Activated naive CD4-positive, alpha-beta T cell treated with anti-CD3 and anti-CD28 coated beads, Interleukin-2, amount 10 ng/mL, durations not matched to agents 7 days and 5 days (primary cell): ENCODE measurements around the gene SERPINA9.
A peak's percentile ranks its signal among the peaks of the same experiment; 100 is the strongest.
"Not testable (repeated sequence)": the region's sequence is repeated elsewhere in the genome, so short reads cannot be mapped to it uniquely, and the experiment has no call there.

Experiments
- CTCF ChIA-PET: fragments of 350-600 bp; sonication (Branson Sonifier 250); formaldehyde crosslinking; loops from one replicate; lab custom pipeline; 2021; ENCODE audit warnings: antibody characterized with exemption; lab: Charles Lee
- DNase-seq: peaks from one replicate; pipeline ENCODE4 v3.0.0-alpha.2; 2020
- H3K27ac Mint-ChIP-seq: one replicate; pipeline ENCODE4 v1.8.0; 2021; ENCODE audit warnings: mild to moderate bottlenecking, moderate library complexity, mixed read lengths
- H3K27me3 Mint-ChIP-seq: one replicate; pipeline ENCODE4 v1.8.0; 2021; ENCODE audit warnings: mild to moderate bottlenecking, mixed read lengths
- H3K36me3 Mint-ChIP-seq: one replicate; pipeline ENCODE4 v1.8.0; 2021; ENCODE audit warnings: mixed read lengths
- H3K4me1 Mint-ChIP-seq: one replicate; pipeline ENCODE4 v1.8.0; 2021; ENCODE audit warnings: mixed read lengths
- H3K4me3 Mint-ChIP-seq: one replicate; pipeline ENCODE4 v1.8.0; 2021; ENCODE audit warnings: mild to moderate bottlenecking, moderate library complexity, mixed read lengths
- H3K9me3 Mint-ChIP-seq: one replicate; pipeline ENCODE4 v1.8.0; 2021; ENCODE audit warnings: mixed read lengths

The SERPINA9 gene

DNA sequence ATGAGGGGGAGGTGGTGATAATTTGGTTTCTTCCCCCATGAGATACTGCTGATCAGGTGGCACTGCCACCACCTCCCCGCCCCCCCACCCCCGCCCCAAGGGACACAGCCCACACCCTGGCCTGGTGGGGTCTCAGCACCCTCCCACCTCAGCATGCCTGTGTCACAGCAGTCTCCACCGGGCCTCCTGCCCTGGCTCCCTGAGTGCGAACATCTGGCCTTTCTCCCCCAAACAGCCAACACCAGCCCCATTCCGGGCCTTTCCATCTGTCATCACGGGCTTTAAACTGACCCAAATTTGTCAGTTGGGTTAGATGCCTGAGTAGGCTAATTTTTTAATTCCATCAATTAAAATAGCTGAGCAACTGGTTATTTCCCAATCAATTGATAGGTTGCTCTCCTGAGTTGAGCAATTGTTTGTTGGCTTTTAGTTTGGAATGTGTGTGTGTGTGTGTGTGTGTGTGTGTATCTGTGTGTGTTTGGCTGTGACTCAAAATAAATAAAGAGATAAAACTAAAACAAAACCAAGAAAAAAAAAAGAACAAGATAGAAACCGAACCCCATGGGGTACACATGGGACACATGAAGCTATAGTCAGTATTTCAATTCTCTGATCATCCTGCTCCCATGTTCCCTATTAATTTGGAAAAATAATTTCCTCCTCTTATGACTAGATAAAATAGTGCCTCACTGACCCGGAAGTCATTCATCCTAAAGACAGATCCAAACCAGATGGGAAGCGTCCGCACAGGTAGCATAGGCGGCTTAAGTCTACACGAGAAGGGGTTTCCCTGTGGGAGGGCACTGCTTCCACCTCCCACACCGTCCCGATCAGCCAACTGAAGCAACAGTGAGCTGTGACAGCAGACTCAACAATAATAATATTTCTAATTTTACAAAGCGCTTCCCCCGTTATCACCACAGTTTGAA, 25.9 kb upstream of the SERPINA9 start:
- no peak for DNase-seq
- H3K27me3 Mint-ChIP-seq = peaks cover 14% of the 10 kb centered on the region
- CTCF ChIA-PET = no interaction called here
- no peaks in the 10 kb centered on the region for H3K4me1 Mint-ChIP-seq
- H3K36me3 Mint-ChIP-seq = no peaks in the 10 kb centered on the region
- H3K27ac Mint-ChIP-seq = no peak overlapping the region
- no peaks in the 10 kb centered on the region for H3K9me3 Mint-ChIP-seq
- H3K4me3 Mint-ChIP-seq = no peak overlapping the region

DNA sequence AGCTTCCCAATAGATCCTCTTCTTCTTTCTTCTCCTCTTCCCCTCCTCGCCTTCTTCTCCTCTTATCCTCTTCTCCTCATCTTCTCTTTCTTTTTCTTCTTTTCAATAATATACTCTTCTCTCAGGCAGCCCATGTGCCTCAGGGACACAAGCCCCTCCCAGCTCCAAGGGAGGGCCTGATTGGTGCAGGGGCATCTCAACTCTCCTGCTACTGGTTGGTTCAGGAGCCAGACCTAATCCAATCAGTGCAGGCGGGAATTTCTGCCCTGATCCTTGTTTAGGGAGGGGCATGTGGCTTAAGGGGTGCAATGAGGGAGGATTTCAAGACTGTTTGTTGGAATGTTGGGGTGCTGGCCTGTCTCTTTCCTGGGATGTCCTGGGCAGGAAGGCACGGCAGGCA, 24.3 kb upstream of the SERPINA9 start:
- Mint-ChIP-seq H3K4me3 (no peak overlapping the region), H3K9me3 (no peaks in the 10 kb centered on the region), H3K27me3 (peaks cover 12% of the 10 kb centered on the region), H3K4me1 (no peaks in the 10 kb centered on the region), H3K36me3 (no peaks in the 10 kb centered on the region), H3K27ac (no peak overlapping the region)
- no peak for DNase-seq
- CTCF ChIA-PET = no interaction called here

DNA sequence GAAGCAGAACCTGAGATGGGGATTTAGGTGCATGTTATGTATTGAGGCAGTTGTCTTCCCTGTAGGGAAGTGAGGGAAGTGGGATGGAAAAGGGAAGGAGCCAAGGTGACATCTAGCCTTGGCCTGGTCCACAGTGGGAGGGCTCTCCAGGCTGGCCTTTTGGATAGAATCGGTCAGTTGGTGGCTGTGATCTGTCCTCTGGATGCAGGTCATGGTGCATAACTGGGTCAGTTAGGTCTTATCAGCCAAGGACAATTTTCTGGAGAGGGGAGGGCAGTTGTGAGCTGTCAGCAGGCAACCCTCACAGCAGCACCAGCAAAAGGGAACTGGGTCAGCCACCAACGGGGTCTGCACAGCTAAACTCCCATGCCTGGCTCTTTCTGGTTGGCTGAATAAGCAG, 23.7 kb upstream of the SERPINA9 start:
- H3K27me3 Mint-ChIP-seq = peaks cover 9% of the 10 kb centered on the region
- no peaks in the 10 kb centered on the region for H3K4me1 Mint-ChIP-seq
- H3K9me3 Mint-ChIP-seq = no peaks in the 10 kb centered on the region
- H3K4me3 Mint-ChIP-seq = no peak overlapping the region
- no peaks in the 10 kb centered on the region for H3K36me3 Mint-ChIP-seq
- CTCF ChIA-PET = no interaction called here
- no peak for DNase-seq
- H3K27ac Mint-ChIP-seq = no peak overlapping the region

DNA sequence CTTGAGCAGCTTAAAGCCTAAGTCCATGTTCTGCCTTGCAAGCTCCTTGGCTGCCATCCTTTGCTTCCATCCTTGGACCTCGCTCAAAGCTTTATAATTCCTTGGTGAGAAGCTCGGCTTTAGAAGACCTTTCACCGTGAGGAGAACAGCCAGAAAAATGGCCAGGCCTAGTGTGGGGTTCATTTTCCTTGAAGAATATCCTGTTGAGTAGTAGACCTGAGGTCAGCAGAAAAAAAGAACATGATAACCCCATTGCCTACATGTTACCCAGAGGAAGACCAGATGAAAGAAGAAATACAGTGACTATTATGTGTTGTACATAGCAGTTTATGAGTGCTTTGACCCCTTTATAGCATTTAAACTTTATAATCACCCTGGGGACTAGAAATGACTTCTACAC, 22.2 kb upstream of the SERPINA9 start:
- no peak for DNase-seq
- Mint-ChIP-seq H3K4me1 (no peaks in the 10 kb centered on the region), H3K9me3 (no peaks in the 10 kb centered on the region), H3K27me3 (peaks cover 9% of the 10 kb centered on the region), H3K36me3 (no peaks in the 10 kb centered on the region), H3K4me3 (no peak overlapping the region), H3K27ac (no peak overlapping the region)
- CTCF ChIA-PET = interaction anchor here (1.3 to 1.5 kb wide), 2 partner anchors 12 to 75 kb away, joined by 3 to 5 read pairs; no protein-coding TSS in a partner anchor

- no peaks in the 10 kb centered on the region for H3K4me1 Mint-ChIP-seq
- H3K27me3 Mint-ChIP-seq = peaks cover 4% of the 10 kb centered on the region
- no peaks in the 10 kb centered on the region for H3K9me3 Mint-ChIP-seq
Observed at GRCh38 chr14:94494085-94494484, 18.1 kb upstream of the SERPINA9 start.

DNA sequence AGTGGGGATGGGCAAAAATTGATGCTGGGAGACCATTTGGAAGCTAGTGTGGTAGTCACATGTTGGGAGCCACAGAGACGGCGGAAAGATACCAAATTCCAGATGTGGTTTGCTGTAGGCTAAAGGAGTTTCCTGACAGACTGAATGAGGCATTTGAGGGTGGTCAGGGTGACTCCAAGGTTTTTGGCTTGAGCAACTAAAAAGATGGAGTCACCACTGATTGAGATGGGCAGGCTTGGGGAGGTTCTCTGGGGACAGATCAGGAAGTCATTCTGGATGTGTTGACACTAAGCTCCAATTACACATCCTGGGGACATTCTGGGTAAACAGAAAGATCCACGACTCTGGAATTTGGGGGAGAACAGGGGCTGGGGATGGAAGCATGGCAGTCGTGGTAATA, 15.5 kb upstream of the SERPINA9 start:
- Mint-ChIP-seq H3K36me3 (no peaks in the 10 kb centered on the region), H3K27me3 (peaks cover 23% of the 10 kb centered on the region), H3K9me3 (no peaks in the 10 kb centered on the region), H3K4me1 (no peaks in the 10 kb centered on the region), H3K27ac (no peak overlapping the region), H3K4me3 (no peak overlapping the region)
- DNase-seq = no peak
- CTCF ChIA-PET = interaction anchor here (2.3 kb wide), 1 partner anchor 68 kb away, joined by 9 read pairs; no protein-coding TSS in a partner anchor

More at GRCh38 chr14:94494085-94494484, 18.1 kb upstream of the SERPINA9 start:
- Mint-ChIP-seq H3K4me3 (no peak overlapping the region), H3K27ac (no peak overlapping the region), H3K36me3 (no peaks in the 10 kb centered on the region)
- DNase-seq = no peak
- CTCF ChIA-PET = no interaction called here

GRCh38 chr14:94489336-94489735, 13.3 kb upstream of the SERPINA9 start:
- DNase-seq = no peak
- CTCF ChIA-PET = no interaction called here
- Mint-ChIP-seq H3K9me3 (no peaks in the 10 kb centered on the region), H3K4me3 (no peak overlapping the region), H3K27ac (no peak overlapping the region), H3K27me3 (peaks cover 34% of the 10 kb centered on the region), H3K36me3 (no peaks in the 10 kb centered on the region), H3K4me1 (no peaks in the 10 kb centered on the region)

DNA sequence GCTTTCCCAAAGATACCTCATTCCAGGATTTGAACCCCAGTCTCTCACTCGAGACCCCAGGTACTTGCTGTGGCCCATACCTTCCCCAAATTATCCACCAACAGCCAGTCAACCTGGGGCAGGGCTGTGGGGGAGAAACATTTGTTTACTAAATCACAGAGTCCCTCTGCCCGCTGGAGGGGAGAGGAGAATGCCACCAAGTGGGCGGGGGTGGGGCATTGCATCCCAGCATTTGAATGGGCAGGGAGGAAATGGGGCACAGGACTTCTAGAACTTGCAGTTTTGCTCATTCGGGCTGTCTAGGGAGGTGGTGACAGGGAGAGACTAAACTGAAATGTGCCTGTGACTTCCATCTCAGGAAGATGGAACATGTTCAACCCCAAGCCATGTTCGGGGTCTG, 10.9 kb upstream of the SERPINA9 start:
- H3K4me3 Mint-ChIP-seq = no peak overlapping the region
- no peak overlapping the region for H3K27ac Mint-ChIP-seq
- H3K9me3 Mint-ChIP-seq = no peaks in the 10 kb centered on the region
- no peak for DNase-seq
- CTCF ChIA-PET = interaction anchor here (0.6 to 2.7 kb wide), 26 partner anchors 8 to 450 kb away, joined by 3 to 24 read pairs (median 3); partner anchors contain the start of gene SERPINA9
- H3K27me3 Mint-ChIP-seq = peaks cover 40% of the 10 kb centered on the region
- H3K36me3 Mint-ChIP-seq = no peaks in the 10 kb centered on the region
- H3K4me1 Mint-ChIP-seq = no peaks in the 10 kb centered on the region

DNA sequence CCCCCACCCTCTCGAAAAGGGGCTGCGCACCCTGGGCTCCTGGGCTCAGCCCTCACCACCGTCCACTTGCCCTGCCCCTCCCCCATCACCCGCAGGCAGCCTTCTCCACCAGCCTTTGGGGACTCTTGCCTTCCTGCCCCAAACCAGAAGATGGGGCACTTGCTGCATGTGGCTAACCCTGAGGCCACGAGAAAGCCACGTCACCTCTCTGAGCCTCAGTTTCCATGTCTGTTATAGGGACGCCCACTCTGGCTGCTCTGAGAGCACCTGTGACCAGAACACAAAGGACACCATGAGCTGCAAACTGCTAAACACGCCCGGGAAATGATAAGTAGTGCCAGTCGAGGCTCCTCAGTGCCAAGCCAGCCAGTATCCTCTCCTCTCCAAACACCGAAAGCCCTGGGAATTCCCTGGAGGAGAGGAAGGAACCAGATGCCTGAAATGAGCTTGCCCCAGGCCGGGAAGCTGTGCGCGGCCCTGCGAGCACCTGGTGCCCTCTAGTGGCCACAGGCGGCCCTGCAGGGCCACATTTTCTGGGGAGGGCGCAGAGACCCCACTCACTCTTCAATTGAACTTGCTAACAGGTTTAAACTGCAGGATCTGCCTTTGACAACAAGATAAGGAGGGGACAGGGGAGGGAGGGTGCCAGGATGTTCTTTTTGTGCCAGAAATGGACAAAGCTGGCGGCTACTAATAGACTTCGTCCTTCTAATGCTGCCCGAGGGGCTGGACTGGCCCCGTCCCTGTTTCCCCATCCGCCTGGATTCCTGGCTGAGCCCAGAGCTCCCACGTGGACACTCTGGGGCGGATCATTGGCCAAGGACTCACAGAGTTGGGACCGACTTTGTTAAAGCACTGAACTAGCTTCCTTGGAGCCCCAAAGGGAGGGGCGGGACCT, 10.2 kb upstream of the SERPINA9 start:
- peak; percentile 51 for DNase-seq
- no peak overlapping the region for H3K27ac Mint-ChIP-seq
- no peak overlapping the region for H3K4me3 Mint-ChIP-seq
- no peaks in the 10 kb centered on the region for H3K36me3 Mint-ChIP-seq
- no peaks in the 10 kb centered on the region for H3K4me1 Mint-ChIP-seq
- CTCF ChIA-PET = interaction anchor here (0.6 to 2.7 kb wide), 25 partner anchors 9 to 450 kb away, joined by 3 to 24 read pairs (median 3); partner anchors contain the start of gene SERPINA9
- H3K9me3 Mint-ChIP-seq = no peaks in the 10 kb centered on the region
- peaks cover 40% of the 10 kb centered on the region for H3K27me3 Mint-ChIP-seq

- H3K27me3 Mint-ChIP-seq = peaks cover 40% of the 10 kb centered on the region
- no peak overlapping the region for H3K4me3 Mint-ChIP-seq
- H3K36me3 Mint-ChIP-seq = no peaks in the 10 kb centered on the region
- H3K27ac Mint-ChIP-seq = no peak overlapping the region
- CTCF ChIA-PET = interaction anchor here (1.4 to 2.7 kb wide), 3 partner anchors 8 to 351 kb away, joined by 3 to 24 read pairs (median 24); partner anchors contain the start of gene SERPINA9
- no peaks in the 10 kb centered on the region for H3K9me3 Mint-ChIP-seq
- no peak for DNase-seq
- H3K4me1 Mint-ChIP-seq = no peaks in the 10 kb centered on the region
Observed at GRCh38 chr14:94484481-94484880, 8.5 kb upstream of the SERPINA9 start.

- no peaks in the 10 kb centered on the region for H3K4me1 Mint-ChIP-seq
- H3K27ac Mint-ChIP-seq = no peak overlapping the region
- CTCF ChIA-PET = no interaction called here
- no peak overlapping the region for H3K4me3 Mint-ChIP-seq
- H3K27me3 Mint-ChIP-seq = peaks cover 36% of the 10 kb centered on the region
- DNase-seq = no peak
- no peaks in the 10 kb centered on the region for H3K36me3 Mint-ChIP-seq
- peaks cover 6% of the 10 kb centered on the region for H3K9me3 Mint-ChIP-seq
Observed at GRCh38 chr14:94483729-94484275, 7.8 kb upstream of the SERPINA9 start.

- Mint-ChIP-seq H3K4me1 (no peaks in the 10 kb centered on the region), H3K9me3 (peaks cover 8% of the 10 kb centered on the region), H3K27me3 (peaks cover 34% of the 10 kb centered on the region), H3K4me3 (no peak overlapping the region), H3K27ac (no peak overlapping the region), H3K36me3 (no peaks in the 10 kb centered on the region)
- no peak for DNase-seq
- CTCF ChIA-PET = no interaction called here
Observed at GRCh38 chr14:94483071-94483451, 7.1 kb upstream of the SERPINA9 start.

- CTCF ChIA-PET, DNase-seq, H3K4me1 Mint-ChIP-seq, H3K9me3 Mint-ChIP-seq, H3K27ac Mint-ChIP-seq, H3K4me3 Mint-ChIP-seq, H3K36me3 Mint-ChIP-seq: not testable (repeated sequence)
- H3K27me3 Mint-ChIP-seq = peaks cover 29% of the 10 kb centered on the region
Observed at GRCh38 chr14:94482132-94483070, 6.4 kb upstream of the SERPINA9 start.
